Measurements from ENCODE around the gene ANKRD44.
"Not testable (repeated sequence)": the region's sequence is repeated elsewhere in the genome, so short reads cannot be mapped to it uniquely, and the experiment has no call there.

GRCh38 chr2:197062574-197062973 lies 248.0 kb downstream of the ANKRD44 start:
- TF ChIP-seq, protein P1, sequence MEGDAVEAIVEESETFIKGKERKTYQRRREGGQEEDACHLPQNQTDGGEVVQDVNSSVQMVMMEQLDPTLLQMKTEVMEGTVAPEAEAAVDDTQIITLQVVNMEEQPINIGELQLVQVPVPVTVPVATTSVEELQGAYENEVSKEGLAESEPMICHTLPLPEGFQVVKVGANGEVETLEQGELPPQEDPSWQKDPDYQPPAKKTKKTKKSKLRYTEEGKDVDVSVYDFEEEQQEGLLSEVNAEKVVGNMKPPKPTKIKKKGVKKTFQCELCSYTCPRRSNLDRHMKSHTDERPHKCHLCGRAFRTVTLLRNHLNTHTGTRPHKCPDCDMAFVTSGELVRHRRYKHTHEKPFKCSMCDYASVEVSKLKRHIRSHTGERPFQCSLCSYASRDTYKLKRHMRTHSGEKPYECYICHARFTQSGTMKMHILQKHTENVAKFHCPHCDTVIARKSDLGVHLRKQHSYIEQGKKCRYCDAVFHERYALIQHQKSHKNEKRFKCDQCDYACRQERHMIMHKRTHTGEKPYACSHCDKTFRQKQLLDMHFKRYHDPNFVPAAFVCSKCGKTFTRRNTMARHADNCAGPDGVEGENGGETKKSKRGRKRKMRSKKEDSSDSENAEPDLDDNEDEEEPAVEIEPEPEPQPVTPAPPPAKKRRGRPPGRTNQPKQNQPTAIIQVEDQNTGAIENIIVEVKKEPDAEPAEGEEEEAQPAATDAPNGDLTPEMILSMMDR (IDR thresholded peaks at IDR 0.05 in 4 of 5, conservative IDR thresholded peaks at IDR 0.05 in 1 of 5) = not testable (repeated sequence)
- not testable (repeated sequence) for TF ChIP-seq POLR2A (IDR thresholded peaks at IDR 0.05)

All from gastrocnemius medialis (tissue), 4 donors.